ENCODE measurements around the gene PRKN. TPM values are rescaled to one million over a fixed set of nuclear protein-coding genes. Genes with fewer than 3 reads are reported as not detected.
A peak's percentile ranks its signal among the peaks of the same experiment; 100 is the strongest.

PRKN gene
- total and polyA plus RNA-seq, 2 experiments from 2014 or later: 0.10 to 0.84 TPM

DNA sequence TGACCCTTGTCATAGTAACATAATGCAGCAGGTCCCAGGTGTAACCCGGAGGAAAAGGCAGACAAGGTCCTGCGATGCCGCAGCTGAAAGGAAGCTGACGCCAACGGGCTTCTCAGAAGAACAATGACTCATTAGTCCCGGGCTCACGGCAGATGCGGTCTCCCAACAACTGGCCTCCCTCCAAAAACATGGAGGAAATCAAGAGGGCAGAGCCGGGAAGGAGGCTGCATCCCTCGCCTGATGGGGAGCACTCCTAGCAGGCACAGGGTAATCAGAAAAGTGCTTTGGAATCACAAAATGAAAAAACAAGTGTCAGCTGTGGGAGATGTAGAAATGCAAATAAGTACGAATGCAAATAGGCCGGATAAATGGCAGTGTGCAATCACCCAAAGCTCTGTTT is 1288.5 kb downstream of the PRKN start:
- Mint-ChIP-seq H3K36me3 (ENCODE audit: low read depth) (no peaks in the 10 kb centered on the region), H3K4me3 (no peak overlapping the region), H3K4me1 (peaks cover 29% of the 10 kb centered on the region), H3K27ac (no peak overlapping the region), H3K9me3 (no peaks in the 10 kb centered on the region), H3K27me3 (ENCODE audit: insufficient read depth, low read depth, poor library complexity) (peaks cover 7% of the 10 kb centered on the region)
- DNase-seq (ENCODE audit: low spot score) (no peak), ATAC-seq (no peak)
- Histone ChIP-seq H4K20me1 (replicated peaks; ENCODE audit: insufficient read depth) (no peaks in the 10 kb centered on the region), H3F3A (replicated peaks; ENCODE audit: low read depth) (no peaks in the 10 kb centered on the region), H2AFZ (peak overlapping the region; percentile 76; the same call in 1 of the 2 replicates), H3K4me1 (ENCODE audit: insufficient read depth) (peaks cover 5% of the 10 kb centered on the region; the same call in 1 of the 2 replicates), H3K27ac (ENCODE audit: low read depth) (no peak overlapping the region), H3K4me3 (no peak overlapping the region), H3K79me2 (replicated peaks; ENCODE audit: insufficient read depth) (no peaks in the 10 kb centered on the region), H3K9me2 (ENCODE audit: insufficient read depth) (no peaks in the 10 kb centered on the region), H3K4me2 (no peak overlapping the region), H3K36me3 (ENCODE audit: insufficient read depth) (no peaks in the 10 kb centered on the region), H3K27me3 (ENCODE audit: insufficient read depth) (peaks cover 8% of the 10 kb centered on the region; the same call in 1 of the 2 replicates)
- TF ChIP-seq EZH2 (IDR thresholded peaks at IDR 0.05; ENCODE audit: low read depth, unreplicated experiment): no peak
- TF ChIP-seq, protein P1, sequence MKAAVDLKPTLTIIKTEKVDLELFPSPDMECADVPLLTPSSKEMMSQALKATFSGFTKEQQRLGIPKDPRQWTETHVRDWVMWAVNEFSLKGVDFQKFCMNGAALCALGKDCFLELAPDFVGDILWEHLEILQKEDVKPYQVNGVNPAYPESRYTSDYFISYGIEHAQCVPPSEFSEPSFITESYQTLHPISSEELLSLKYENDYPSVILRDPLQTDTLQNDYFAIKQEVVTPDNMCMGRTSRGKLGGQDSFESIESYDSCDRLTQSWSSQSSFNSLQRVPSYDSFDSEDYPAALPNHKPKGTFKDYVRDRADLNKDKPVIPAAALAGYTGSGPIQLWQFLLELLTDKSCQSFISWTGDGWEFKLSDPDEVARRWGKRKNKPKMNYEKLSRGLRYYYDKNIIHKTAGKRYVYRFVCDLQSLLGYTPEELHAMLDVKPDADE (IDR thresholded peaks at IDR 0.05): no peak
- TF ChIP-seq JUNB (IDR thresholded peaks at IDR 0.05; ENCODE audit: unreplicated experiment): no peak
- no peak for TF ChIP-seq EZH2phosphoT487 (IDR thresholded peaks at IDR 0.05; ENCODE audit: unreplicated experiment)
- no peak for TF ChIP-seq ZNF114 (CRISPR knock-in tag; IDR thresholded peaks at IDR 0.05)
- TF ChIP-seq, protein P2, sequence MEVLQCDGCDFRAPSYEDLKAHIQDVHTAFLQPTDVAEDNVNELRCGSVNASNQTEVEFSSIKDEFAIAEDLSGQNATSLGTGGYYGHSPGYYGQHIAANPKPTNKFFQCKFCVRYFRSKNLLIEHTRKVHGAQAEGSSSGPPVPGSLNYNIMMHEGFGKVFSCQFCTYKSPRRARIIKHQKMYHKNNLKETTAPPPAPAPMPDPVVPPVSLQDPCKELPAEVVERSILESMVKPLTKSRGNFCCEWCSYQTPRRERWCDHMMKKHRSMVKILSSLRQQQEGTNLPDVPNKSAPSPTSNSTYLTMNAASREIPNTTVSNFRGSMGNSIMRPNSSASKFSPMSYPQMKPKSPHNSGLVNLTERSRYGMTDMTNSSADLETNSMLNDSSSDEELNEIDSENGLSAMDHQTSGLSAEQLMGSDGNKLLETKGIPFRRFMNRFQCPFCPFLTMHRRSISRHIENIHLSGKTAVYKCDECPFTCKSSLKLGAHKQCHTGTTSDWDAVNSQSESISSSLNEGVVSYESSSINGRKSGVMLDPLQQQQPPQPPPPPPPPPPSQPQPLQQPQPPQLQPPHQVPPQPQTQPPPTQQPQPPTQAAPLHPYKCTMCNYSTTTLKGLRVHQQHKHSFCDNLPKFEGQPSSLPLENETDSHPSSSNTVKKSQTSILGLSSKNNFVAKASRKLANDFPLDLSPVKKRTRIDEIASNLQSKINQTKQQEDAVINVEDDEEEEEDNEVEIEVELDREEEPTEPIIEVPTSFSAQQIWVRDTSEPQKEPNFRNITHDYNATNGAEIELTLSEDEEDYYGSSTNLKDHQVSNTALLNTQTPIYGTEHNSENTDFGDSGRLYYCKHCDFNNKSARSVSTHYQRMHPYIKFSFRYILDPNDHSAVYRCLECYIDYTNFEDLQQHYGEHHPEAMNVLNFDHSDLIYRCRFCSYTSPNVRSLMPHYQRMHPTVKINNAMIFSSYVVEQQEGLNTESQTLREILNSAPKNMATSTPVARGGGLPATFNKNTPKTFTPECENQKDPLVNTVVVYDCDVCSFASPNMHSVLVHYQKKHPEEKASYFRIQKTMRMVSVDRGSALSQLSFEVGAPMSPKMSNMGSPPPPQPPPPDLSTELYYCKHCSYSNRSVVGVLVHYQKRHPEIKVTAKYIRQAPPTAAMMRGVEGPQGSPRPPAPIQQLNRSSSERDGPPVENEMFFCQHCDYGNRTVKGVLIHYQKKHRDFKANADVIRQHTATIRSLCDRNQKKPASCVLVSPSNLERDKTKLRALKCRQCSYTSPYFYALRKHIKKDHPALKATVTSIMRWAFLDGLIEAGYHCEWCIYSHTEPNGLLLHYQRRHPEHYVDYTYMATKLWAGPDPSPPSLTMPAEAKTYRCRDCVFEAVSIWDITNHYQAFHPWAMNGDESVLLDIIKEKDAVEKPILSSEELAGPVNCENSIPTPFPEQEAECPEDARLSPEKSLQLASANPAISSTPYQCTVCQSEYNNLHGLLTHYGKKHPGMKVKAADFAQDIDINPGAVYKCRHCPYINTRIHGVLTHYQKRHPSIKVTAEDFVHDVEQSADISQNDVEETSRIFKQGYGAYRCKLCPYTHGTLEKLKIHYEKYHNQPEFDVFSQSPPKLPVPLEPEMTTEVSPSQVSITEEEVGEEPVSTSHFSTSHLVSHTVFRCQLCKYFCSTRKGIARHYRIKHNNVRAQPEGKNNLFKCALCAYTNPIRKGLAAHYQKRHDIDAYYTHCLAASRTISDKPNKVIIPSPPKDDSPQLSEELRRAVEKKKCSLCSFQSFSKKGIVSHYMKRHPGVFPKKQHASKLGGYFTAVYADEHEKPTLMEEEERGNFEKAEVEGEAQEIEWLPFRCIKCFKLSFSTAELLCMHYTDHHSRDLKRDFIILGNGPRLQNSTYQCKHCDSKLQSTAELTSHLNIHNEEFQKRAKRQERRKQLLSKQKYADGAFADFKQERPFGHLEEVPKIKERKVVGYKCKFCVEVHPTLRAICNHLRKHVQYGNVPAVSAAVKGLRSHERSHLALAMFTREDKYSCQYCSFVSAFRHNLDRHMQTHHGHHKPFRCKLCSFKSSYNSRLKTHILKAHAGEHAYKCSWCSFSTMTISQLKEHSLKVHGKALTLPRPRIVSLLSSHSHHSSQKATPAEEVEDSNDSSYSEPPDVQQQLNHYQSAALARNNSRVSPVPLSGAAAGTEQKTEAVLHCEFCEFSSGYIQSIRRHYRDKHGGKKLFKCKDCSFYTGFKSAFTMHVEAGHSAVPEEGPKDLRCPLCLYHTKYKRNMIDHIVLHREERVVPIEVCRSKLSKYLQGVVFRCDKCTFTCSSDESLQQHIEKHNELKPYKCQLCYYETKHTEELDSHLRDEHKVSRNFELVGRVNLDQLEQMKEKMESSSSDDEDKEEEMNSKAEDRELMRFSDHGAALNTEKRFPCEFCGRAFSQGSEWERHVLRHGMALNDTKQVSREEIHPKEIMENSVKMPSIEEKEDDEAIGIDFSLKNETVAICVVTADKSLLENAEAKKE (CRISPR knock-in tag; IDR thresholded peaks at IDR 0.05): no peak
- TF ChIP-seq CREB1 (CRISPR knock-in tag; IDR thresholded peaks at IDR 0.05; ENCODE audit: low read depth): no peak
- no peak for TF ChIP-seq POLR2AphosphoS5 (IDR thresholded peaks at IDR 0.05; ENCODE audit: low read depth)
- TF ChIP-seq NANOG (IDR thresholded peaks at IDR 0.05; ENCODE audit: borderline replicate concordance): no peak
- TF ChIP-seq, protein P3, sequence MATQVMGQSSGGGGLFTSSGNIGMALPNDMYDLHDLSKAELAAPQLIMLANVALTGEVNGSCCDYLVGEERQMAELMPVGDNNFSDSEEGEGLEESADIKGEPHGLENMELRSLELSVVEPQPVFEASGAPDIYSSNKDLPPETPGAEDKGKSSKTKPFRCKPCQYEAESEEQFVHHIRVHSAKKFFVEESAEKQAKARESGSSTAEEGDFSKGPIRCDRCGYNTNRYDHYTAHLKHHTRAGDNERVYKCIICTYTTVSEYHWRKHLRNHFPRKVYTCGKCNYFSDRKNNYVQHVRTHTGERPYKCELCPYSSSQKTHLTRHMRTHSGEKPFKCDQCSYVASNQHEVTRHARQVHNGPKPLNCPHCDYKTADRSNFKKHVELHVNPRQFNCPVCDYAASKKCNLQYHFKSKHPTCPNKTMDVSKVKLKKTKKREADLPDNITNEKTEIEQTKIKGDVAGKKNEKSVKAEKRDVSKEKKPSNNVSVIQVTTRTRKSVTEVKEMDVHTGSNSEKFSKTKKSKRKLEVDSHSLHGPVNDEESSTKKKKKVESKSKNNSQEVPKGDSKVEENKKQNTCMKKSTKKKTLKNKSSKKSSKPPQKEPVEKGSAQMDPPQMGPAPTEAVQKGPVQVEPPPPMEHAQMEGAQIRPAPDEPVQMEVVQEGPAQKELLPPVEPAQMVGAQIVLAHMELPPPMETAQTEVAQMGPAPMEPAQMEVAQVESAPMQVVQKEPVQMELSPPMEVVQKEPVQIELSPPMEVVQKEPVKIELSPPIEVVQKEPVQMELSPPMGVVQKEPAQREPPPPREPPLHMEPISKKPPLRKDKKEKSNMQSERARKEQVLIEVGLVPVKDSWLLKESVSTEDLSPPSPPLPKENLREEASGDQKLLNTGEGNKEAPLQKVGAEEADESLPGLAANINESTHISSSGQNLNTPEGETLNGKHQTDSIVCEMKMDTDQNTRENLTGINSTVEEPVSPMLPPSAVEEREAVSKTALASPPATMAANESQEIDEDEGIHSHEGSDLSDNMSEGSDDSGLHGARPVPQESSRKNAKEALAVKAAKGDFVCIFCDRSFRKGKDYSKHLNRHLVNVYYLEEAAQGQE (IDR thresholded peaks at IDR 0.05; ENCODE audit: unreplicated experiment): no peak
- no peak for TF ChIP-seq STAT1 (IDR thresholded peaks at IDR 0.05; ENCODE audit: unreplicated experiment)
- TF ChIP-seq, protein P4, sequence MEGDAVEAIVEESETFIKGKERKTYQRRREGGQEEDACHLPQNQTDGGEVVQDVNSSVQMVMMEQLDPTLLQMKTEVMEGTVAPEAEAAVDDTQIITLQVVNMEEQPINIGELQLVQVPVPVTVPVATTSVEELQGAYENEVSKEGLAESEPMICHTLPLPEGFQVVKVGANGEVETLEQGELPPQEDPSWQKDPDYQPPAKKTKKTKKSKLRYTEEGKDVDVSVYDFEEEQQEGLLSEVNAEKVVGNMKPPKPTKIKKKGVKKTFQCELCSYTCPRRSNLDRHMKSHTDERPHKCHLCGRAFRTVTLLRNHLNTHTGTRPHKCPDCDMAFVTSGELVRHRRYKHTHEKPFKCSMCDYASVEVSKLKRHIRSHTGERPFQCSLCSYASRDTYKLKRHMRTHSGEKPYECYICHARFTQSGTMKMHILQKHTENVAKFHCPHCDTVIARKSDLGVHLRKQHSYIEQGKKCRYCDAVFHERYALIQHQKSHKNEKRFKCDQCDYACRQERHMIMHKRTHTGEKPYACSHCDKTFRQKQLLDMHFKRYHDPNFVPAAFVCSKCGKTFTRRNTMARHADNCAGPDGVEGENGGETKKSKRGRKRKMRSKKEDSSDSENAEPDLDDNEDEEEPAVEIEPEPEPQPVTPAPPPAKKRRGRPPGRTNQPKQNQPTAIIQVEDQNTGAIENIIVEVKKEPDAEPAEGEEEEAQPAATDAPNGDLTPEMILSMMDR (conservative IDR thresholded peaks at IDR 0.05; ENCODE audit: low read depth in 2 of 2): no peak
- no peak for TF ChIP-seq ZNF331 (CRISPR knock-in tag; IDR thresholded peaks at IDR 0.05; ENCODE audit: low read depth)

All from GM23338 (cell line).